Activated naive CD8-positive, alpha-beta T cell treated with anti-CD3 and anti-CD28 coated beads, Interleukin-2, amount 50 U/mL, for 16 hours (primary cell): Measurements from ENCODE around the gene PDGFD.

Source experiments
- DNase-seq: peaks from one replicate; pipeline ENCODE4 v3.0.0-alpha.2; 2020; ENCODE audit warnings: low read depth, low spot score

PDGFD gene

DNA sequence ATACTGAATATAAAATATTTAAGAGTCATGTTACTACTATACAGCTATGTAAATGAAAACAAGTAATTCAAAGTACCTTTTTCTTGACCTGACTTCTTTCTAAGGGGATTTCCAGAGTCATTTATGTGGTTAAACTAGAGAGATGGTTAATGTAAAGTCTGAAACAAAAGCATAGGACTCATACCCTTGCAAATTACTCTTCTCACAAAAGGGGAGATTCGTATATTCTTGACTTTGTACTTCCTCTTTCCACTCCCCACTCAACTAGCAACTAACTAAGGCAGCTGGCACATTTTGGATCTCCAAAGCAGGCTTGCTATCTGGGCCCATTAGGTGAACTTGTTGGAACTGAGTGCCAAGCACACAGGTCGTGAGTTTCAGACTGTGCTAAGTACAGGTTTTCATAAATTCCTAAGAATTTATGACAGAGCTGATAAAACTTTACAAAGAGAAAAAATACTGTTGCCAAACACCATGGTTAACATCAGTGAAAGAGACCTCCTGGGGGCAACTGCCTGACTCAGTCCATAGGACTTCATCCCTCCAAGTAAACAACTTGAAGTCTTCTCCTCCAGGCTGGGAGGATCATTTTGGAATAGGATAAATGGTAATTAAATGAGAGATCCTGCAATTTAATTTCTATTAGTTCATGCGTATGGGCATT, 204.5 kb downstream of the PDGFD start:
- no peak for DNase-seq

DNA sequence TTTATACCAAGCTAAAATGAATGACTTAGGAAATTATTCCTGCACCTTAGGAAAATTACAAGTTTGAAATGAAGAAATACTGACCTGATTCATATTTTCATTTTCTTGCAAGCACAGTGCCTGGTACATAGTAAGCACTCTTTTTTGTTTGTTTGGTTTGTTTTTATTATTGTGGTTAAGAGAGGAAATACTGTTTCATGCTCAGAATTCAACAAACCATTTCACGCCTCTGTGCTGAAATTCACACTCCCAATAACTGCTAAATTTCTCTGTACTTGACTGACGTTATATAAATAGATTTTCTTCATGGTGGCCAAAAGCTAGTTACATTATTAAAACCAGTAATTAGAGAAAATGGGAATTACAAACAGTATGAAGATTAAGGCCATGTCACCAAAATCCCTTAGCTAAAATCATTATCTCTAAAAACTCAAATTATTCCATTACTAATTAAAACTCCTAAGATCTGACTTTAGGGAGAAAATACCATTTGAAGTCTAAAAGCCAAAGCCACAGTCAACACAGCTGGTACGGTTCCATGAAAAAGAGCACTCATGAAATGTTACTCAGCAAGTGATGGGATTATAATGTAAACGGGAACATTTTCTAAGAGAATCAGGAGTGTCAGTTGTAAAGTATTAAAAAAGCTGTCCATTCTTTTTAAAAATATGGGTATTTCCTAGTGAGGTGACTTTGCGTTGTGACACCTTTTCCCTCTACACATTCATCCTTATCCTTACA, 205.3 kb downstream of the PDGFD start:
- DNase-seq = no peak

DNA sequence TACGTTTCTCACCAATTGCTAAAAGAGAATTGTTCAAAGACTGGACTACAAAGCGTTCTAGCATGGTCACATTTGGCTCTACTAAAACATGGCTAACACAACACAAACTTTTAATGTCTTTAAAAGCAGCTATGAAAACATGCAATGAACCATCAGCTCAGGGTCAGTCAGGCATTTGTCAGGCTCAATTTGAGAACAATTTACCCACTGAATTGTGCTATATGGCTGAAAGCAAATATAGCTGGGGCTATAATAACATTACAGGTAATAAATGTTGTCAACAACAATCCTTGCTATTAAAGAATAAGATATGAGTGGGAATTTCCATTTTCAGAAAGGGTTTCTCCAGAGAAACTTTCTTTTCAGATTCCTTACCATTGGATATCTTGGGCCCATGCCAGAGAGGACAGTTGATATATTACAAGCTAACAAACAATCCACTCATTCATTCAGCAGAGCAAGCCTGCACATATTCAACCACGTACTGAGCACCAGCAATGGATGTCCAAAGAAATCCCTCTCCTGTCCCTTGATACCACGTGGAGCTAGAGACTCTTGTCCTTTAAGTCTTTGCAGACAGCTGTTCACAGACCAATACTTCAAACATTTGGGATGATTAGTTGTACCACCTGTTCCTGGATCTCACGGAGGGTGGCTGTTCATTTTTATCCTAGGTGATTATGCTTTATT, 210.0 kb downstream of the PDGFD start:
- DNase-seq = no peak

DNA sequence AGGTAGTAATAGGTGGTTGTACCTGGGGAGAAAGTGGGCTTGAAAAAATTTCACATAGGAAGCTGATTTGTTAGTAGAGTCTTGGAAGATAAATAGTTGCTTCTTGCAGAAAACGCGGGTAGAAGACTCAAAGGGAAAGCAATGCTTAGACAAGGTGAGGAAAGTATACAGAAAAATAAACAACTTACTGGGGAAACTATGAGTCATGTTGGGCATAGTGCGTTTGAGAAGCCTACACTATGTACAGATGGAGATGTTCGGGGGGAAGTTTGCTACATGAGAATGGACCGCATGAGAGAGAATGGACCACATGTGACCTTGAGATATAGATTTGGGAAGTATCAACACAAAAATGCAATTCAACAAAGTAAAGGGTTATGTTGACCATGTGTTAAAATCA, 214.2 kb downstream of the PDGFD start:
- no peak for DNase-seq

DNA sequence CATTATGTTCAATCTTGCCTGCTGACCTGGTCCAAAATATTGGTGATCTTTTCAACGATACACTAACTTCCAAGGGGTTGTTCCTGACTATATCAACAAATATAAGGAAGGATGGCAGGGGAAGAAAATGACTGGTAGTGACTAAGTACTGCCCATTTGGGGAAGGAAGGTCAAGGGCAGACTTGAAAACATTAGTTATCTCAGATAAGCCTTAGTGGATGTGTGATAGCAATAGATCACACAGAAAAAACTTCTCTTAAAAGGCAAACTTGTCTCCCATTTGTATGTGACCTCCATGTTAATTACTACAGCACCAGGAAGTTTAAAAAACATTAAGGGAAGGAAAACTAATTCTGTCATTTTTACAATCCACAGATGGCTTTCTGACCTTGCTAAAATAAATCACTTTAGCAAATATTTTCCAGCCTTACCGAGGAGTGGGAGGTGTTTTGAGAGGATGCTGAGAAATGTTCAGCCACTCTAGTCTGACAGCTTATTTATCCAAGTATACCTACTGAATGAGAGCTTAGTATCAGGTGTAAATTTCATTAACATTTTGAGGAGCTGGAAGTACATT, 215.7 kb downstream of the PDGFD start:
- DNase-seq = no peak

DNA sequence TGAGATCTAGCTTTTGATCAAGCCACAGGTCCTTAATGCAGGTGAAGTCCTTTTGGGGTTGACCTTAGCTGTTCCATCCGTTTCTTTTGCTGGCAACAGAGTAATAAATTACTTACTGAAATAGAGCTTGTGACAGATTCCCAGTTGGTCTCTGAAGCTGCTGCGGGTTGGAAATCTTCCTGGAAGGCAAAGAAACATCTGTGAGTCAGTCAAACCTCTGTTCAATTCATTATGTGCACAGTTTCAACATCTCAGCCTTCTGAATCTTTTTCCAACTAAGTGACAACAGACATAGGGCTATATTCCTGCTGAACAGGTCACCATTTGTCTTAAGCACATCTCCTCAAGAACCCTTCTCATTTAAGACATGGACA, 216.4 kb downstream of the PDGFD start:
- DNase-seq = no peak

DNA sequence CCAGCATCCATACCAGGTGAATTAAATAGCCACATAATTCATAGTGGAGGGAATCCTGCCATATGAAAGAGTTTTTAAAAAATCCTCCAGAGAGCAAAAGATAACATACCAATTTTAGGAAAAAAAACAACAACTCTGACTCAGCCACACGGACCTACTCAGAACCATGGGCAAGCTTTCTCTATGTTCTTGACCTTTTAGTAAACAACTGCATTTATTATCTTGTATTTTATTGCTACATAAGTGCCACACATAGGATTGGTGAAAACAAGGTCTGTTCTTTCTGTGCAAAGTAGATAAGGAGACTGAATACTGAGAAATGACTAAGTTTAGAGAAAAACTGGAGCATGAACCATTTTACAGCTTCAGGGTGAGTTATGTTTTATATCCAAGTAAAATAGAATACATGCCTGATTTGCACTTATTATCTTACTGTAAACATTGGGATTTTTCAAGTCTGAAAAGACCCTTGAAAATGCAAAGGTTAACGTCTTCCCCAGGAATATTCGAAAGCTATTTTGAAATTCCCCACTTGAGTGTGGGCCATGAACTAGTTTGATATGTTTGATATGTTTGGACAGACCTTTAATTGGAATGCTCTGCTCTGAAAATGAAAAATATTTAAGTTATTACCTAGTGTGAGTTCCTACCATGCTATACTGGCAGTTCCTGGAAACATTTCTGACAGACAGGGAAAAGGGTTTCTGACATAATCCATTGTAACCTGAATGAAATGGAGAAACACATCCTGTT, 217.0 kb downstream of the PDGFD start:
- no peak for DNase-seq

DNA sequence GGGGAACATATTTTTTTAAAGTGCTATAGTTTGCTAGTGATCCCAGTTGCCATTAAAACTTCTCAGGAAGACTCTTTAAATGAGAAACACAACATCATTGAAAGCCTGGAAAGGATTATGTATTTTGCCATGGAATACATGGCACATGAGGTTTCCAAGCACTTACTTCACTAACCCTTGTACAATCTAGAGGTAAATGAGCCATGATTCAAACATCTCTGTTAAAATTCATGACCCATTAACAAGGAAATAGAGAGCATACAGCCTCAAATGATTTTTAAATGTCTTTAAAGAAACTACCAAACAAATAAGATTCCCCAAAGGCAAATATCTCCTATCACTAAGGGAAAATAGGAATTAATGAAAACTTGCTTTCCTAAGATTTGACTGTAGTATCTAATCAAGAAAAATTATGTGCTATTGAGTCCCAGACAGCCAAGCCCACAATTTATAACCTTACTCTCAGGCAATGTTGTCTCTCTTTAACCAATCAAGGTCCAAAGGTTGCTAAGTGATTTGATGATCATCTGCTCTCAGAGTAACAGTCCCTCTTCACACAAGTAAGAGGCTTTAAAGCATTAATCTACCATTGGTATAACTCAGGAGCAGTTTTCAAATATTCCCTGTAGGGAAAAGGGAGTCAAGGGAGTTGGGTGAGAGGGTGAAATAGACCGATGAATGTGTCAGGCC, 219.6 kb downstream of the PDGFD start:
- no peak for DNase-seq

DNA sequence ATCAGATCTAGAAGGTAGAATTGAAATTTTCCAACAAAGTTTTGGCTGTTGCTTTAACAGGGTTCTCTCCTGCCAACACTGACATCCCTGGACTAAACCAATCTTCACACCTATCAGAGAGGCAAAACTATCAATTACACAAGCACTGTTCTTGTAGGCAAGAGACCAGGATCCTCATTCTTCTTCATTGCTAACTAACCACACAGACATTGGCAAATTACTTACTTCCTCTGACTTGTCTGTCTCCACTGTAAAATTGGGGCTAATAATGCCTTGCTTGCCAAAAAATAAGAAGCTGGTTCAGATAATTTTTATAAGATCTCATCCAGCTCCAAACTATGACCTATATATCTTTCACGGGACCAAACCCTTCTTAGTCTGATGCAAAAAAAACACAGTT, 221.3 kb downstream of the PDGFD start:
- DNase-seq = no peak

DNA sequence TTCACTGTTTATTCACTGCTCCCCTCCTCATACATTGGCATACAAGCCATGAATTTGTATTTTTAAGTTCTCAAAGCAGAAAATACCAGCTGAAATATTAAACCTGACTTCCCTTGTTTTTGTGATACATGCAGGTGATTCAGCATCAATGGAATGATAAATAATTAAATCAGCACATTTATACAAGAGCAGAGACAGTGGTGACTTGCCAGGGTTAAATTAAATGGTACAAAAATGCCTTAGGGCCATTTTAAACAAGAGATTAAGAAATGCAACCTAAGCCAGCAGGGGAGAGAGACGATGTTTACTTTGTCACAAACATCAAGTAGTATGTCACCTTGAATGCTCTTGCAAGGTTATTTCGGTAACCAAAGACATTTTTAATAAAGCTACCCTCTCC, 223.4 kb downstream of the PDGFD start:
- DNase-seq = no peak

DNA sequence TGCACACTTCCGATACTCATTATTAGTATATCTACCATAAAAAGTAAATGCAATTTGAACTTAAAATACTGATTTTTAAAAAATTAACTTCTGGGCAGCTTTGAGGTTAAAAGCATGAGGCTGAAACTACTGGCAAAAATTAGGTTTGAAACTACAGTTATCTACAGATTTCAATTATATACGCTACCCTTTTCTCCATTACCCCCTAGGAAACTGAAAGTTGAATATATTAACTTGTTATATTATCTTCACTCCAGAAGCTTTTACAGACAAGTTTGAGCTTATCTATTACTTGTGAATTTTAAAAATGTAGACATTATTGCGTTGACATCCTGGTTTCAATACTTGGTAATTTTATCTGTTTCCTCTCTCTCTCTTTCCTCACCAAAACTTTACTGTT, 224.3 kb downstream of the PDGFD start:
- DNase-seq = no peak

DNA sequence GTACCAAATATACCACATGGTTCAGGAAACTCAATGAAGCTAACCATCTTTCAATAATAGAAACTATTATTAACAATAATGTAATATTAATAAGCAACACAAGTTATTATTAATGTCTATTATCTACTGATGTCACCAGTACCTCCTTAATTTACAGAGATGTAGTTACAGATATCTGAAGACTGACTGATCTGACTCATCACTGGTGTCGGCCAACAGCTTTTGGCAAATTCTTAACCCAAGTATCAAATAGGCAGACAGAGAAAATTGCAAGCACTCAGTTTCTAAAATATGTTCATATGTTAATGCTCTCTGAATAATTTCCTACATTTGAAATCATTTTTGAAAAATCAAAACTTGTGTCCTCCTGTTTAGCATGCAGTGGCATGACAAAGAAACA, 227.9 kb downstream of the PDGFD start:
- no peak for DNase-seq

DNA sequence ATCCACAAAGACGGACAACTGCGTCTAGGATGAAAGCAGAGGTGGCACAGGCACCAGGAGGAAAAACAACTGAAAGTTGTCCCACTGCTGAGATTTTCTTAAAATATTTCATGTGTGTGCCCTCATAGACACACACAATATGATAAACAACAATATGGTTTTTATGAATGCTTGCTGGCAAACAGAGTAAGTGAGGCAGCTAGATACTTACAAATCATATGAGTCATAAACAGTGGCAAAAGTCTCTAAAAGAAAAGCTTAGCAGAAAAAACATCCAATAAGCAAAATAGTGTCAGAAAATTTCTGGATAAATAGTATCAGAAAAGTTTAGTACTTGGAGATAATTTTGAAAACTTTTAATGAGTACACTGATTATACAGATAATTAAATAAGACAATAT, 228.7 kb downstream of the PDGFD start:
- DNase-seq = no peak

DNA sequence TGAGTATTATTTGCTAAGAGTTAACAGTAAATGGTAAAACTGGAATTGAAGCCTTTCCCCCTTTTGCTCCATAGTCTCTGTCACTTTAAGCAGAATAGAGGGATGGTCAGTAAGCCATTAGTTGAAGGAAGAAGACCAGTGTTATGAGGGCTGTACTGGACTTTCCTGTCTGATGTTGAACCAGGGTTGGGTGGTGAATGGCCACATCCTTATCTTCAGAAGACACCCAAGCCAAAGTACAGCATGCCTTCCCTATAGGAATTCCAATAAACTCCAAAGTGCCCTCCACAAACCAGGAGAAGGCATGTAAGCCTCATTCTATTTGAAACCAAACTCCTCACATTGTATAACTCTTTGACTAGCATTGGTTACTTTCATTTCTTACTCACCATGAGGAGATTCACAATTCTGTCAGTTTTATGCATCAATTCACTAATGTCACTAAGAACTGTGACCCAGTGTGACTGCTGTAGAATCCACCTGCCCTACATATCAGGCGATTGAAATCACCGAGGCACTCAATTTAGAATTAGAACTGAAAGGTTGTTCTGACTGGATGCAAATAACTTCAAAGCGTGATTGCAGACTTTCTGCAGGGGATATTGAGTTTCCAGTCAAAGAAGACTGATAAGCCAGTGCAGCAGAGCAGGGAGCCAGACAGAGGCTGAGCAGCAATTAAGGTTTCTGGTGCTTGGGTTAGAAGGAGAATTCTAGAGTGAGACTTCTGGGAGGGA, 234.6 kb downstream of the PDGFD start:
- DNase-seq = no peak

DNA sequence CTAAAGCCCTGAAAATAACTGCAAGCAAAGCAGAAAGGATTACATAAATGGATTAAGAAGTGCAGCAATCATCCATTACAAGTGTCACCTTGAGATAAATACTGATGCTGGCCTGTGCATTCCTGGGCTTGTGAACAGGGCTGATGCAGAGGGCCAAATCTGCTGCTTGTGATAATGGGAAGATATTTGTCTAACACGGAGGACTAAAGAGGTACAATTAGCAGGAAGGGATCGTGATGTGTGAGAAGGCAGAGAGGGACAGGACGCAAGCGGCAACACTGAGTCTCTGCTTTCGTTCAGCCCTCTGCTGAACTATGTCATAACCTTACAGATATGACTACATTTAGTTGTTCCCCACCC, 235.2 kb downstream of the PDGFD start:
- no peak for DNase-seq

DNA sequence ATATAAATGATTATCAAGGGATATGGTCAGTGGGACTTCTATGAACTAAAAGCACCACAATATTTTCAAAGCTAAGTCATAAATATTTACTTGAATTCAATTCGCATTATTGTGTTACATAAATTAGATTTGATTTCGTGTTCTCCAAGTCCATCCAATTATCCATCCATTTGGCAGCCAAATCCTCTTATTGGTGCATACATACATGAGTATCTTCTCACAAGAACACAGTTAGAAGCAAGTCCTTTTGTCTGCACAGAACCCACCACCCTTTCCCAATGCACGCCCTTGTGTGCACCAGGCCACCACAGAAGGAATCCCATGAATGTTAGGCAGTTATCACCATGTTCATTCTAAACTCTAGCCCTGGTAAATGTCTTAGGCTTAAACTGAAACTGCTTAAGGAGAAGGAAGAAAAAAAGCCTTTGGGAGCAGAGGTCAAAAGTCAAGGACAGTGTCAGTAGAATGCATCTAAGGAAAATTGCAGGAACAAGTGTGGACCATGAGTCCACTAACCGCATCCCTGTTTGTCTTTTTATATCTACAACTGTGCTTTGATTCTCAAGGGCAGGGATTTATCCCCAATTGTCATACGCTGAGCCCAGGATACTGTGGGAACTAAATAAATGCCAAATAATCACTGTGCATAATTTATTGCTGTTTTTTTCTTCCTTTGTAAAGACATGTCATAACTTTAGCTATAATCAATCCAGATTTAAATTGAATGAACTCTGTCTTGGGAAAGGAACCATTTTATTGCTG, 235.7 kb downstream of the PDGFD start:
- DNase-seq = no peak

DNA sequence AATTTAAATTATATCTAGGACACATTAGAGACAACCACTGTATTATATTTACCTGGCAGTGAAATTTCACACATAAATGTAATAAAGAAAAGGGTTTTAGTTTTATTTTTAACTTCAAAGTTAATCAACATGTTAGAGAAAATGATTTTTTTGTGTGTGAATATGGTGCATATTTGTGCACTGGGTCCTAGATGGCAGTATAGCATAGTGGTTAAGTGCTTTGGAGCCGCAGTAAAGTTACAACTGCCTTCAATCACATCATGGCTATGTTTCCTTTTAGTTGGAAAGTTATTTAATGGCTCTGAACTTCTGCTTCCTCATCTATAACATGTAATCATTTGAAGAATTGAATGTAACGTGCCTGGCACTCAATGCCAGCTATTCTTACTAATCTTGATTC, 236.4 kb downstream of the PDGFD start:
- DNase-seq = no peak

DNA sequence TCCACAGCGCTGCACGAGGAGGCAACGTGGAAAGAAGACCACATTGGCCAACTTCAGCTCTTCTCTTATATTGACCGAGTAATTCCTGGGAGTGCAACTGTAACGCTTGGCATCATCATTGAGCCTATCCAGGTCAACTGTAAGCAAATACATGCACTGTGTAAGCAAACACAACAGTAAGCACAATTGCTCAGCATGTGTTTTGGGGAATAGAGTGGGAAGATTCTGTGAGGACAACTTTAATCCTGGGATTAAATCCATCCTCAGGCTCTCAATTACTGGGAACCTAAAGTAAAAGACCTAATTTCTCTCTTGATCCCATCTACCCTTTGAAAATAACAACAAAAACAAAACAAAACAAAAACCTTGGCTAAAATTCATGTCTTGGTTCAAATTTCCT, 237.0 kb downstream of the PDGFD start:
- no peak for DNase-seq

DNA sequence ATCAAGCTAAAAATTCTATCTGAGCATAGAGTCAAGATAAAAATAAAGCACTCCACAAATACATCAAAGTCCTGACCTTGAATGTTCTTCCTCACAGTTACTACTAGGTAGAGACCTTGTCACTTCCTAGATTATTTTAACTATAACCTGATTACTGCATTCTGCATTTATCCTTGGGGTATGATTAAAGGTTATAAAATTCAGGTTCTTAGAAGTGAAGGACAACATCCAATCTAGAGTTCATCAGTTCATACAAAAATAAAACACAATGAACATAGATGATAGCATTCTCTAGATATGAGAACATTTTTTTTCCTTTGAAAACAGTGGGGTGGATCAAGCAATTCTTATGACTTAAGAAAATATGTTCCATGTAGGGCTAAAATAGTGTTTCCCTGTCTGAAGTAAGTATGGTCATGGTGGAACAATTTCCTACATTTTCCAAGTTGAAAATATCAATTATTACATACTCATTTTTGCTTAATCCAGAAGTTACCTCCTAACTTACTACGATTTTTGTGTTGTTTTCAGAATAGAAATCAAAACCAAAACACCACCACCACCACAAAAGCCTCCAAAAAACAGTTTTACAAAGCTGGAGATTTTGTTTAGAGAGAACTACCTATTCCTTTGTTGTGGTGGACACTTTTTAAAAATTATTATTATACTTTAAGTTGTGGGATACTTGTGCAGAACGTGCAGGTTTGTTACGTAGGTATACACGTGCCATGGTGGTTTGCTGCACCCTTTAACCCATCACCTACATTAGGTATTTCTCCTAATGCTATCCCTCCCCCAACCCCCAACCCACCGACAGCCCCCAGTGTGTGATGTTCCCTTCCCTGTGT, 239.6 kb downstream of the PDGFD start:
- DNase-seq = no peak
